HG02943 (cell line): Measurements from ENCODE around the gene UPF2.
"Not testable (repeated sequence)": the region's sequence is repeated elsewhere in the genome, so short reads cannot be mapped to it uniquely, and the experiment has no call there.

ENCODE experiments used
- ATAC-seq: cut with Tn5 transposase; IDR thresholded peaks from one replicate; pipeline ENCODE4 v1.9.1; 2021; ENCODE audit warnings: mild to moderate bottlenecking, low read depth, moderate library complexity; ENCODE audit not compliant: unreplicated experiment

The UPF2 gene, protein sequence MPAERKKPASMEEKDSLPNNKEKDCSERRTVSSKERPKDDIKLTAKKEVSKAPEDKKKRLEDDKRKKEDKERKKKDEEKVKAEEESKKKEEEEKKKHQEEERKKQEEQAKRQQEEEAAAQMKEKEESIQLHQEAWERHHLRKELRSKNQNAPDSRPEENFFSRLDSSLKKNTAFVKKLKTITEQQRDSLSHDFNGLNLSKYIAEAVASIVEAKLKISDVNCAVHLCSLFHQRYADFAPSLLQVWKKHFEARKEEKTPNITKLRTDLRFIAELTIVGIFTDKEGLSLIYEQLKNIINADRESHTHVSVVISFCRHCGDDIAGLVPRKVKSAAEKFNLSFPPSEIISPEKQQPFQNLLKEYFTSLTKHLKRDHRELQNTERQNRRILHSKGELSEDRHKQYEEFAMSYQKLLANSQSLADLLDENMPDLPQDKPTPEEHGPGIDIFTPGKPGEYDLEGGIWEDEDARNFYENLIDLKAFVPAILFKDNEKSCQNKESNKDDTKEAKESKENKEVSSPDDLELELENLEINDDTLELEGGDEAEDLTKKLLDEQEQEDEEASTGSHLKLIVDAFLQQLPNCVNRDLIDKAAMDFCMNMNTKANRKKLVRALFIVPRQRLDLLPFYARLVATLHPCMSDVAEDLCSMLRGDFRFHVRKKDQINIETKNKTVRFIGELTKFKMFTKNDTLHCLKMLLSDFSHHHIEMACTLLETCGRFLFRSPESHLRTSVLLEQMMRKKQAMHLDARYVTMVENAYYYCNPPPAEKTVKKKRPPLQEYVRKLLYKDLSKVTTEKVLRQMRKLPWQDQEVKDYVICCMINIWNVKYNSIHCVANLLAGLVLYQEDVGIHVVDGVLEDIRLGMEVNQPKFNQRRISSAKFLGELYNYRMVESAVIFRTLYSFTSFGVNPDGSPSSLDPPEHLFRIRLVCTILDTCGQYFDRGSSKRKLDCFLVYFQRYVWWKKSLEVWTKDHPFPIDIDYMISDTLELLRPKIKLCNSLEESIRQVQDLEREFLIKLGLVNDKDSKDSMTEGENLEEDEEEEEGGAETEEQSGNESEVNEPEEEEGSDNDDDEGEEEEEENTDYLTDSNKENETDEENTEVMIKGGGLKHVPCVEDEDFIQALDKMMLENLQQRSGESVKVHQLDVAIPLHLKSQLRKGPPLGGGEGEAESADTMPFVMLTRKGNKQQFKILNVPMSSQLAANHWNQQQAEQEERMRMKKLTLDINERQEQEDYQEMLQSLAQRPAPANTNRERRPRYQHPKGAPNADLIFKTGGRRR

DNA sequence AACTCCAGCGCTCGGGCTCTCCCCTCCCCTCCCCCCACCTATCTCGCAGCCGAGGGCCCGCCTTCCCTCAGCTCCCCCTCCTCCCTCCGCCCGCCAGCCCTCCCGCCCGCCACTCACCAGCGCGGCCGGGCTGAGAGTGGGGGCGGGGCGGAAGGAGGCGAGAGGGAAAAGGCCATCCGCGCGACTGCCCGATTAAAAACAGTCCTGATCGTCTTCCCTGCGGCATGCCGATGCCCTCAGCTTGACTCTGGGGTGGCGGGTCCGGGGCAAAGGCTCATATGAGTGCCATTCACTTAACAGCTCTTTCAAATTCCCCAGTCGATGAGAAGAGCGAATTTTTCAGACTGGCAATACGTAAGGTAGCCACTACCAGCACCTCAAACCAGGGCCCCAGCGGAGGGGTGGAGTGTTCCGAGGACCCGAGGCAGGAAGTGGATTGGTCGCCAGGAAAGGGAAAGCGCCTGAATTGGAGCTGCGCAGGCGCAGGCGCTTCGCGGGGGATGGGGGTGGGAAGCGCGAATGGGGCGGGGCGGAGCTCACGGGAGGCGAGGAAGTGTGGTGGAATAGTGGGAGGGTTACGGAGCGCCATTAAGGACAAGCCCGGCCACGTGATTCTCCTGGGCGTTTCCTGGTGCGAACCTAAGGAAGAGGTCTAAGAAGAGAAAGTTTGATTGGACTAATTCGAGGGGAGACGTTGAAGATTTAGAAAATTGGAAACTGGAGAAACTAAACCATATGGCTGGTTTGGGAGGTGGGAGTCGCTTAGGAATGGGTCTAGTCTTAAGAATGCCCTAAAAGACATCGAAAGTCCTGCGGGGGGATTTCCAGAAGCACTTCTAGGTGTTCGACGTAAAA is at the start of gene UPF2:
Gene UPF2, minus strand, starts transcription at position 13 of the 855 bp plus-strand sequence. CDS start 7,386 bp downstream, outside the sequence.
- ATAC-seq, result peak; percentile 53

DNA sequence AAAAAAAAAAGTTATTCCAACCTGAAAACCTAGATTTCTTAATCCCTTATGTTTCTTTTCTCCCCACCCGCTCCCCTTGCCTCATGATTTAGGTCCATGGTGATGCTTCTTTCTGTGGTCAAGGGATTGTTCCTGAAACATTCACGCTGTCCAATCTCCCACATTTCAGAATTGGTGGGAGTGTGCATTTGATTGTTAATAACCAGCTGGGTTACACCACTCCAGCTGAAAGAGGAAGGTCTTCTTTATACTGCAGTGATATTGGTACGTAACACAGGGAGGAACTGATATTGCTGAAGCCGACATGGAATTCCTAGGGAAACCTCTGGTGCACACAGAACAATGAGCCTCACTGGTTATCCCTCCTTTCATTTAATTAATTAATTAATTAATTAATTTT is 48.8 kb upstream of the UPF2 start:
- no peak for ATAC-seq

DNA sequence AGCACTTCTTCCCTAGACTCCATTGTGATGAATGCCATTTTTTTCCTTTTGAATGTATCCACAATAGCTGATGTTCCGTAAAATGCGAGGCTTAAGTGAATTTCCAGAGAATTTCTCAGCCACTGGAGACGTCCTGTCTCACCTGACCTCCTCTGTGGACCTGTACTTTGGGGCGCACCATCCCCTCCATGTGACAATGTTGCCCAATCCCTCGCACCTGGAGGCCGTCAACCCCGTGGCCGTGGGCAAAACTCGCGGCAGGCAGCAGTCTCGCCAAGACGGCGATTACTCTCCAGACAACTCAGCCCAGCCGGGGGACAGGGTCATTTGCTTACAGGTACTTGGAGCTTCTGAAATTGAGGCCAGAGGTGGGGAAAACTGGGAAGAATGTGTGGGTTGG is 46.3 kb upstream of the UPF2 start:
- ATAC-seq, result no peak

DNA sequence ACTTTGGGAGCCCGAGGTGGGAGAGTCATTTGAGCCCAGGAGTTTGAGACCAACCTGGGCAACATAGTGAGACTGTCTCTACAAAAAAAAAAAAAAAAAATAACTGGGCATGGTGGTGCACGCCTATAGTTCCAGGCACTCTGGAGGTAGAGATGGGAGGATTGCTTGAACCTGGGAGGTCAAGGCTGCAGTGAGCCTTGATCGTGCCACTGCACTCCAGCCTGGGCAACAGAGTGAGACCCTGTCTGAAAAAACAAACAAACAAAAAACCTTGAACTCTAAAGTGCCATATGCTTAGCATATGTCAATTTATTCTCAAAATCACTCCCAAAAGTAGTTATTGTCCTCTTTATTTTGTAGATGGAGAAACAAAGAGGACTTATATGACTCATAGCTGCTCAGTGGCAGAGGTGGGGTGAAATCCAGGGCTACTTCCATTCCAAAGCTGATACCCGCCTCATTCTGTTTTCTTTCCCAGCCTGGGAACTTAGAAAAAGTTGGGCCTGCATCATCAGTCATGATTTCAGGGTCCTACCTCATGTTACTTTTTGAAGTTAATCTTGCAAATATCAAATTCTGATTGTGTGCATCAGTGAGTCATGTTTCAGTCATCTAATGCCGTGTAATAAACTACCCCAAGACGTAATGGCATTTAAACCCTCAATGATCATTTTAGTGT is 39.4 kb upstream of the UPF2 start:
- ATAC-seq, result no peak

DNA sequence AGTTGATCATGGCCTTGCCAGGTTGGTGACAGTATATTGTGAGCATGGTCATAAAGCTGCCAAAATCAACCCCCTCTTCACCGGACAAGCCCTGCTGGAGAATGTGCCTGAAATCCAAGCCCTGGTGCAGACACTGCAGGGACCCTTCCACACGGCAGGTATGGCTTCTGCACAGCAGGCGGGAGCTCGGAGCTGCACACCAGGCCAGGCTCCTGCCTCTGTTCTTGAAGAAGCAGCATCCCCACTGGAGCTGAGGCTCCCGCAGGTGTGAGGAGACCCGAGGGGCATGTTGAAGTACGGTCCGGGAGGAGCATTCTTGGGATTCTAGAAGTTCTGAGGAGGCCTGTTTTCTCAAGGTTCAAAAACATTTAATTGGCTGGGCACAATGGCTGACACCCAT is 38.9 kb upstream of the UPF2 start:
- no peak for ATAC-seq

DNA sequence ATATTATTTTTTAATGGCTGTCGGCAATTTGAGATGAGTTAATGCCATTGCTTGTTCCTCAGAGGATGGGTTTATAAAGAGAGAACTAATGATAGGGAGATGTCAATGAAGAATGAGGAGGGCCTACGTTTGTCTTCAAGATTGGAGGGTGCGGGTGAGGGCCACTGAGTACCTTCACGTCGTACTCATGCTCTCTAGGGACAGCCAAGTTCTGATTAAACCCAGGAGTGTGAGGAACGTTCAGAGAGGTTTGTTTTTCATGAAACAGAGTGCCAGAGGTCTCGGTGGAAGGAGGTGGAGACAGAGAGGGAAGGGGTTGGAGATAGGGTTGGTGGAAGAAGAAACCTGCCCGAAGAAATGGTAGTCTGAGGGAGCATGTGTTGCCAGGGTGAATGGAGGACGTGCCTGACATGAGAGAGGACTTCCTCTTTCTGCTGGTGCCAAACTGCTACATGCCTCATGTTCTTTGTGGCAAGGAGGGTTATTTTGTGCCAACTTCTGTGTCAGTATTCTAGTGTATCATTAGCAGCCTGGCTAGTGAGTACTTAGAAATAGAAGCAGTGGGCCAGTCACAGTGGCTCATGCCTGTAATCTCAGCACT is 35.1 kb upstream of the UPF2 start:
- ATAC-seq, result no peak

DNA sequence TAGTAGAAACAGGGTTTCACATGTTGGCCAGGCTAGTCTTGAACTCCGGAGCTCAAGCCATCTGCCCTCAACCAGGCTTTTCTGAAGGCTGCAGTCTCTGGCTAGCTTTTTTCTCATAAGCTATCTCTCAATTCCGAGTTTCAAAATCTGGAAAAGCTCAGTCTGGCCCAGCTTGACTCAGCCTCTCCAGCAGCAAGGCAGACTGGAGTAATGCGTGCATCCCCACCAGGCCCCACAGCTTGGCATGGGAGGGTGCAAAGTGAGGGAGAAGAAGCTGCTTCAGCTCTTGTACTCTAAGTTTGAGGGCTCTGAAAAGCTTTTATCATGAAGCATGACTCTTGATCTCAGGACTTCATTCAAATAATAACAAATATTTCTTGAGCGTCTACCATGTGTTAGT is 30.9 kb upstream of the UPF2 start:
- ATAC-seq, result no peak

DNA sequence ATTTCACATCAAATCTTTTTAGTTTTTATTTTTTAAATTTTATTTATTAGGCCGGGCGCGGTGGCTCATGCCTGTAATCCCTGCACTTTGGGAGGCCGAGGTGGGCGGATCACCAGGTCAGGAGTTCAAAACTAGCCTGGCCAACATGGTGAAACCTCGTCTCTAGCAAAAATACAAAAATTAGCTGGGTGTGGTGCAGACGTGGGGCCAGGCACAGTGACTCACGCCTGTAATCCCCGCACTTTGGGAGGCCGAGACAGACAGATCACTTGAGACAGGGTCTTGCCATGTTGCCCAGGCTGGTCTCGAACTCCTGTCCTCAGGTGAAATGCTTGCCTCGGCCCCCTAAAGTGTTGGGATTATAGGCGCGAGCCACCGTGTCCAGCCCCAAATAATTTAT is 28.8 kb upstream of the UPF2 start:
- ATAC-seq, result not testable (repeated sequence)

DNA sequence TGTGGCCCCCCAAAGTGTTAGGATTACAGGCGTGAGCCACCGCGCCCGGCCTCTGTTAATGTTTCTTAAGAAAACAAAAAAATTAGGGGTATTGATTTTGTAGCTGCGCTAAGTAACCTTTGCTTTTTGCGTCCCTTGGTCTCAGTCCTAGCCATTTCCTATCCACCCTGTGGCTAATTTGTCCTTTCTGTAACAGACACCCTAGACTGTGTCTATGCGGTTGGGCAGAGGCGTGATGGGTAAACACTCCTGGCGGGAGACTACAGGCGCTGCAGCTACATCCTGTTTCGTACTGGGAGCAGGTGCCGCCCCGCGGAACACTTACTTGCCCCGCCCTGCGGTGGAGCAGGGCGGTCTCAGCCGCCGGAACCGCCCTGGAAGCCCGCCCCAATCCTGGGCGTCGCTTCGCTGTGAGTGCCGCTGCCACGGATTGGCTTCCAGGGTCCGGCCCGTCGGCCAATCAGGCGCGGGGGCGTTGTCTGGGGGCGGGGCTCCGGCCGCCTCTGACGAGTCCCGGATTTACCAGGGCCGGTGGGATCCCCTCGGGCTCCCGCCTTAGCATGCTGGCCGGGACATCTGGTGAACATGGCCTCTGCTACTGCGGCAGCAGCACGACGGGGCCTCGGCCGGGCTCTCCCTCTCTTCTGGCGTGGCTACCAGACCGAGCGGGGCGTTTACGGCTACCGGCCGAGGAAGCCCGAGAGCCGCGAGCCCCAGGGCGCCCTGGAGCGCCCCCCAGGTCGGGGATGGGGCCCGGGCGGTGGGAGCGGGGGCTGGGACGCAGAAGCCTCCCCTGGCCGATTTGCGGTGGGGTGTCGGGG is 26.1 kb upstream of the UPF2 start, which contains the start of gene DHTKD1:
Gene DHTKD1, plus strand, starts transcription at position 506 of the 821 bp plus-strand sequence. Its CDS starts 80 bp downstream, at position 586.
- ATAC-seq, result peak; percentile 97

DNA sequence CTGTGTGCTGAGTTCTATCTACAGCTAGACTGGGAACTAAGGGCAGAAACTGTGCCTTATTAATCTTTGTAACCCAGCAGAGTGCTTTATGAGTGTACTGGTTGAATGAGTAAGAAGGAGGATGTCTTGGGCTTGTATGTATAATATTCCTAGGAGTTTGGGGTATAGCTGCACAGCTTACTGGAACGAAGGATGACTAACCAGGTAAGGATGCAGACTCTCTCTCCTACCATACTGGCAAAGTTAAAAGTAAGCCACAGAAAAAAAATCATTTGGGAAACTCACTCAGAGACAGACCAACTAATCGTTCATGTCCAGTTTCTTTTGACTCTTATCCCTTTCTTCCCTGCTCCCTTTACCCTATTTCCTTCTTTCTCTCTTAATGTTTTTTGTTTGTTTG is 24.7 kb upstream of the UPF2 start:
- ATAC-seq, result no peak

DNA sequence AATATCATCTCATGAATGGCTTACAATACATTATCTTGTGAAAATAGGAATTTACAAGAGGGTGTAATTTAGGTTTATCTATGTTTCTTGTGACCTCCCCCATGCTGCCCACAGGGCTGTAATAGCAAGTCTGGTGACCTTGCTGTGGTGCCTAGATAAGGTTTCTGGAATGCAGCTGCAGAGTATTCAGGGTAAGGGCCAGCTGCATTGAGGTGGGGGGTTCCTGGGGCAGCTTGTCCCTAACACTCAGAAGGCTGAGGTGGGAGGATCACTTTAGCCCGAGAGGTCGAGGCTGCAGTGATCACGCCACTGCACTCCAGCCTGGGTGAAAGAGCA is 20.8 kb upstream of the UPF2 start:
- no peak for ATAC-seq

DNA sequence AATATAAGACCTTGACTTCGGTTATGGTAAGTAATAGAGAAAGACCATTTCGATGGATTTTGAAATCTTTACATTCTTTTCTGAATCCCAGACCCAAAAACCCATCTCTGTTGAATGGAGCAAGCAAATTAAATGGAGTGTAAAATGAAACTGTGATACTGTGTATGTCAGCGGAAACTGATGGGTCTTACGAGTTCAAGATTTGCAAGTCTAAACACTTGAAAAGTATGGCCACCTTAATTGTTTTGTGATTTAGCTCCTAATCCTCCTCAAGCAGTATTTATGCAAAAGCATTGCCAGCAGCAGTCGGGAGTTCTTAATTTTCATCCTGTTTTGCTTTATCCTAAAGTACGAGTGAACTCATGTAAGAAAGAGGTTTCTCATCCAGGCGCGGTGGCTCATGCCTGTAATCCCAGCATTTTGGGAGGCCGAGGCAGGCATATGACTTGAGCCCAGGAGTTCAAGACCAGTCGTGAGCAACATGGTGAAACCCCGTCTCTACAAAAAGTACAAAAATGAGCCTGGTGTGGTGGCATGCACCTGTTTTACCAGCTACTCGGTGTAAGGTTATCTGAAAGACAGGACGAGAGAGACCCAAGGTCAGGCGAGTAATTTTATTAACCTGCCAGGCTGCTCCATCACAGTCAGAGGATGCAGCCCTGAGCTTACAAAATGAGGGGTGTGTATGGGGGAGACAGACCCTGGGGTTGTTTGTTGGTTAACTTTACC is 20.3 kb upstream of the UPF2 start:
- no peak for ATAC-seq

DNA sequence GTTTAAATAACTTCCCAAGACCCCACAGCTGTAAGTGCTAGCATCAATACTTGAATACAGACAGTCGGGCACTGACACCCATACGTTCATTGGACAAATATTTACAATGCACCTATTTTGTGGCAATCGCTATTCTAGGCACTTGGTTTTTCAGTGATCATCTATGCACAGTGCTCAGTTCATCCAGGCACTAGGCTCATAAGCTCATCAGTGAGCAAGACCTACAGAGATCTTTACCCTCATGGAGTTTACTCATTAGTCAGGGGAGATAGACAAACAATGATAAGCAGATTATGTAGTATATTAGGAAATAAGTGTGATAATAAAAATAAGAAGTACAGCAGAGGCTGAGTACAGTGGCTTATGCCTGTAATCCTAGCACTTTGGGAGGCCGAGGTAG is 18.5 kb upstream of the UPF2 start:
- ATAC-seq, result no peak

DNA sequence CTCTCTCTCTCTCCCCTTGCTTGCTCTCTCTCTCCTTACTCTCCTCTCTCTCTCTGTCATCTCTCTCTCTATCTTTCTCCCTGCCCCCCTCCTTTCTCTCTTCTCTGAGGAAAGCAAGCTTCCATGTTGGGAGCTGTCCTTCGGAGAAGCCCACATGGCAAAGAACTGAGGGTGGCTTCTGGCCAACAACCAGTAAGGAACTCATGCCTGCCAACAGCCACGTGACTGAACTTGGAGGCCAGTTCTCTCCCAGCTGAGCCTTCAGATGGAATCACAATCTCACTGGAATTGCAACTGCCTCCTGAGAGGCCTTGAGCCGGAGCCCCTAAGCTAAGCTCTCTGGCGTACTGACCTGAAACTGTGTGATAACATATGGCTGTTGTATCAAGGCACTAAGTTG is 14.1 kb upstream of the UPF2 start:
- no peak for ATAC-seq

DNA sequence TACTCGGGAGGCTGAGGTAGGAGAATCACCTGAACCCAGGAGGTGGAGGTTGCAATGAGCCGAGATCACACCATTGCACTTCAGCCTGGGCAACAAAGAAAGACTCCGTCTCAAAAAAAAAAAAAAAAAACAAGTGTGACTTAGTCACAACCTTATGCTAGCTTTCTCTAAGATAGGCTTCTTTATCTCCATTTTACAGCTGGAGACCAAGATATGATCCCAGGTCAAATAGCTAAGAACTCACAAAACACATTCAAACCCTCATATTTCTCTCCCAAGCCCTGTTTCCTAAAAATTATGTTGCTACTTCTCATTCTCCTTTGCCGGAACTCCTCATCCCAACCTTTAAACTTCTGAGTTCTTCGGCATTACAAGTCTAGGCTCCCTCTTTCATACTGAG is 13.1 kb upstream of the UPF2 start:
- ATAC-seq, result no peak

DNA sequence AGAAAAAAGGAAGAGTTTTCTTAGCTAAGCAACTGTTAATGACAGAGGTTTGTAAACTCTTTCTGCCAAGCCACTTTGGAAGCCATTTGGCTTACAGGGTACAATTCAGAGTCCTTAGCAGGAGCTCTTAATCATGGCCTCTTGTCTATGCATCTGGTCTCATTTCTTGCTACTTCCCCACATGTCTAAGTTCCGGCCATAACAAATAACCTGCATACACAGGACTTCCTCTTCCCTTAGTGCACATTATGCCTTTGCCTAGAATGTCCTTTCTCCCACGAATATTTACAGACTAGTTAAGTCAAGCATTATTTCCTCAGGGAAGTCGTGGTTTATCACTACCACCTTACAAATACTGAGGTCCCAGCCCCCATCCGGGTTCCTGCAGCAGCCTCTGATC is 8.6 kb upstream of the UPF2 start:
- no peak for ATAC-seq

DNA sequence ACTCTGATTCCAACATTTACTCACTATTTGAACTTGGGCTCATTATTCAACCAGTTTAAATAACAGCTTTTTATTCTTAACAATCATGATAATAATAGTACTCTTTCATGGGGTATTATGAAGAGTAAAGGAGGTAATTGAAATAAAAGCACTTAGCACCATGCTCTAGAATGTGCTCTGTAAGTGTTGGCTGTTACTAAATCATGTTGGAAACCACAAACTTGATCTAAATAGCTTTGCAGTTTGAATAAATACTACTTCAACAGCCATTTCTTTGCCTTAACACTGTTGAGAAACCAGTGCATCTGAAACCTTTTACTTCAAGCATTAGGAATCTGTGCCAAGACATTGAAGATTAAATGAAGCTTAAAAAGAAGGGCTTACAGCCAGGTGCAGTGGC is 7.9 kb upstream of the UPF2 start:
- no peak for ATAC-seq

DNA sequence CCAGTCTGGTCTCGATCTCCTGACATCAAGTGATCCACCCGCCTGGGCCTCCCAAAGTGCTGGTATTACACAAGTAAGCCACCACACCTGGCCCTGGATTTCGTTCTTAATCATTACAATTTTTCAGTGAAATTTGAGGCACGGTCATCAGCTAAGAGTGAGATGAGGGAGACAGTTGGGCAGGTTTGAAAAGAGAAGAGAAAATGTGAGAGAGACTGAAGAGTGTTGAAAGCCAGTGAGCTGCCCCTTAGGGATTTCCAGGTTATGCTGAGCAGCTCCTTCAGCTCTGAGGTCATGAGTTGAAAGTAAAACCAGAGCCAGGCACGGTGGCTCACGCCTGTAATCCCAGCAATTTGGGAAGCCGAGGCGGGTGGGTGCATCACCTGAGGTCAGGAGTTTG is 5.9 kb upstream of the UPF2 start:
- ATAC-seq, result no peak
